Gastroesophageal sphincter (tissue), 4 donors: ENCODE data around the gene BRIX1. TPM values are rescaled to one million over a fixed set of nuclear protein-coding genes. Genes with fewer than 3 reads are reported as not detected.

Source experiments
- ATAC-seq: fragments of 150-250 bp; one replicate; pipeline ENCODE4 v1.9.1; 2016; ENCODE audit warnings: mild to moderate bottlenecking, moderate library complexity
- H3K27ac ChIP-seq, 4 donors: fragments of 200-600 bp; sonication (generic) in 3 of 4; 1 replicate in 3 of 4; 2 replicates in 1 of 4; pipeline ENCODE4 v1.5.1; 2016 to 2019
- H3K27me3 ChIP-seq: fragments of 200-600 bp; sonication (generic); one replicate; pipeline ENCODE4 v1.5.1; 2019
- H3K36me3 ChIP-seq, 2 donors: fragments of 200-600 bp; sonication (generic); one replicate each; pipeline ENCODE4 v1.5.1; 2019; ENCODE audit warnings: control low read depth in 1 of 2
- H3K4me1 ChIP-seq, 3 donors: fragments of 200-600 bp; sonication (generic); 1 replicate in 2 of 3; 2 replicates in 1 of 3; pipeline ENCODE4 v1.5.1; 2016 to 2019; ENCODE audit warnings: control low read depth in 2 of 3
- H3K4me3 ChIP-seq, 2 donors: fragments of 200-600 bp; sonication (generic); one replicate each; pipeline ENCODE4 v1.5.1; 2019; ENCODE audit warnings: mild to moderate bottlenecking in 1 of 2, moderate library complexity in 1 of 2
- H3K9me3 ChIP-seq, 3 donors: fragments of 200-600 bp; sonication (generic); one replicate each; pipeline ENCODE4 v1.5.1; 2017 to 2019; ENCODE audit warnings: control low read depth in 2 of 3
- EP300 ChIP-seq: sonication (generic); formaldehyde crosslinking; IDR thresholded peaks from one replicate; pipeline ENCODE4 v1.6.1; 2017; ENCODE audit warnings: antibody characterized with exemption, mild to moderate bottlenecking
- POLR2A ChIP-seq, 2 donors: fragments of 450-650 bp; IDR thresholded peaks; one replicate each; pipeline ENCODE4 v1.6.1; 2017; ENCODE audit warnings: antibody characterized with exemption in 2 of 2, mild to moderate bottlenecking in 2 of 2, moderate library complexity in 1 of 2
- POLR2AphosphoS5 ChIP-seq: sonication (generic); formaldehyde crosslinking; IDR thresholded peaks from one replicate; pipeline ENCODE4 v1.6.1; 2017; ENCODE audit warnings: antibody characterized with exemption
- WGBS, 2 donors: methylation state at CpG; one replicate each; pipeline ENCODE4 v1.1.5; 2018; ENCODE audit warnings: low coverage in 1 of 2; 5-methylcytosine and 5-hydroxymethylcytosine counted together
- total RNA-seq, 4 donors: library from RNA; depleted of rRNA; stranded (reverse); fragments of >200 nt; gene quantifications; one replicate each; pipeline ENCODE4 v1.1.0, GENCODE V29; 2016
- TF ChIP-seq, protein P1 (sequence below), 4 experiments: fragments of 200-600 bp in 2 of 4; fragments of 450-650 bp in 2 of 4; sonication (generic) in 1 of 4; IDR thresholded peaks; one replicate each; pipeline ENCODE4 v1.5.1; 2017 to 2019; ENCODE audit warnings: antibody characterized with exemption in 4 of 4, mild to moderate bottlenecking in 2 of 4, moderate library complexity in 2 of 4

BRIX1 gene
- total RNA-seq, 4 donors from 2014 or later, result 22.4 to 34.7 (median 28.9) TPM

GRCh38 chr5:34891981-34892380 is 23.5 kb upstream of the BRIX1 start:
- Histone ChIP-seq H3K9me3 (no peaks in the 10 kb centered on the region), H3K4me3 (no peak overlapping the region), H3K27ac (no peak overlapping the region), H3K4me1 (no peaks in the 10 kb centered on the region), H3K36me3 (peaks cover 0 to 11% of the 10 kb centered on the region in 2 donors), H3K27me3 (no peaks in the 10 kb centered on the region)
- TF ChIP-seq, protein P1, sequence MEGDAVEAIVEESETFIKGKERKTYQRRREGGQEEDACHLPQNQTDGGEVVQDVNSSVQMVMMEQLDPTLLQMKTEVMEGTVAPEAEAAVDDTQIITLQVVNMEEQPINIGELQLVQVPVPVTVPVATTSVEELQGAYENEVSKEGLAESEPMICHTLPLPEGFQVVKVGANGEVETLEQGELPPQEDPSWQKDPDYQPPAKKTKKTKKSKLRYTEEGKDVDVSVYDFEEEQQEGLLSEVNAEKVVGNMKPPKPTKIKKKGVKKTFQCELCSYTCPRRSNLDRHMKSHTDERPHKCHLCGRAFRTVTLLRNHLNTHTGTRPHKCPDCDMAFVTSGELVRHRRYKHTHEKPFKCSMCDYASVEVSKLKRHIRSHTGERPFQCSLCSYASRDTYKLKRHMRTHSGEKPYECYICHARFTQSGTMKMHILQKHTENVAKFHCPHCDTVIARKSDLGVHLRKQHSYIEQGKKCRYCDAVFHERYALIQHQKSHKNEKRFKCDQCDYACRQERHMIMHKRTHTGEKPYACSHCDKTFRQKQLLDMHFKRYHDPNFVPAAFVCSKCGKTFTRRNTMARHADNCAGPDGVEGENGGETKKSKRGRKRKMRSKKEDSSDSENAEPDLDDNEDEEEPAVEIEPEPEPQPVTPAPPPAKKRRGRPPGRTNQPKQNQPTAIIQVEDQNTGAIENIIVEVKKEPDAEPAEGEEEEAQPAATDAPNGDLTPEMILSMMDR (IDR thresholded peaks at IDR 0.05), result no peak
- TF ChIP-seq POLR2AphosphoS5 (no peak), EP300 (no peak), POLR2A (IDR thresholded peaks at IDR 0.05) (no peak)
- WGBS, 2 donors, result 69 to 78% methylated on average over 4 to 5 of the region's 5 CpGs
- ATAC-seq, result no peak

DNA sequence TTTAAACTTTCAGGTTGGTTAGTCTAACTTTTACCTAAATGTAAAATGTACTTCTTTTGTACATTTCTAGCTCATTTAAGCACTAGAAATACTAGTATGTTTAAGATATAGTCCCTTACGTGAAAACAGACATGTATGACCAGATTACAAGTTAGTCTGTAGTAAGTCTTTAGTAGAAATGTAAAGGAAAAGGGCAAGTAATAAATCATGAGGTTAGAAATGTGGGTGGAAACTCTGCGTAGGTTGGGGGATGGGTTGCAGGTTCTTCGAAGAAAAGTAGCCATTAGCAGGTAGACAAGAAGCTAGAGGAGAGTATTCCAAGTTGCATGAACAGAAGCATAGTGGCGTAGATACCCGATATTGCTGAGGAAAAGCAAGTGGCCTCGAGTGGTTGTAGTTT is 23.1 kb upstream of the BRIX1 start:
- Histone ChIP-seq H3K4me1 (no peaks in the 10 kb centered on the region), H3K36me3 (peaks cover 0 to 12% of the 10 kb centered on the region in 2 donors), H3K9me3 (no peaks in the 10 kb centered on the region), H3K27me3 (no peaks in the 10 kb centered on the region), H3K27ac (no peak overlapping the region), H3K4me3 (no peak overlapping the region)
- 85 to 87% methylated on average over 5 to 6 of the region's 6 CpGs for WGBS, 2 donors
- ATAC-seq, result no peak
- no peak for TF ChIP-seq POLR2AphosphoS5
- TF ChIP-seq POLR2A (IDR thresholded peaks at IDR 0.05), result no peak
- no peak for TF ChIP-seq EP300
- TF ChIP-seq, protein P1 (IDR thresholded peaks at IDR 0.05), result no peak

- Histone ChIP-seq H3K4me1 (peaks cover 0 to 7% (median 0%) of the 10 kb centered on the region in 3 donors), H3K9me3 (no peaks in the 10 kb centered on the region), H3K27ac (no peak overlapping the region), H3K36me3 (peaks cover 0 to 12% of the 10 kb centered on the region in 2 donors), H3K27me3 (no peaks in the 10 kb centered on the region), H3K4me3 (no peak overlapping the region)
- TF ChIP-seq POLR2A (IDR thresholded peaks at IDR 0.05) (no peak), POLR2AphosphoS5 (no peak), EP300 (no peak)
- TF ChIP-seq, protein P1 (IDR thresholded peaks at IDR 0.05), result no peak
- no peak for ATAC-seq
- WGBS, 2 donors, result 92 to 100% methylated on average over 1 of the region's 1 CpG
Observed at GRCh38 chr5:34894716-34895115, 20.8 kb upstream of the BRIX1 start.

DNA sequence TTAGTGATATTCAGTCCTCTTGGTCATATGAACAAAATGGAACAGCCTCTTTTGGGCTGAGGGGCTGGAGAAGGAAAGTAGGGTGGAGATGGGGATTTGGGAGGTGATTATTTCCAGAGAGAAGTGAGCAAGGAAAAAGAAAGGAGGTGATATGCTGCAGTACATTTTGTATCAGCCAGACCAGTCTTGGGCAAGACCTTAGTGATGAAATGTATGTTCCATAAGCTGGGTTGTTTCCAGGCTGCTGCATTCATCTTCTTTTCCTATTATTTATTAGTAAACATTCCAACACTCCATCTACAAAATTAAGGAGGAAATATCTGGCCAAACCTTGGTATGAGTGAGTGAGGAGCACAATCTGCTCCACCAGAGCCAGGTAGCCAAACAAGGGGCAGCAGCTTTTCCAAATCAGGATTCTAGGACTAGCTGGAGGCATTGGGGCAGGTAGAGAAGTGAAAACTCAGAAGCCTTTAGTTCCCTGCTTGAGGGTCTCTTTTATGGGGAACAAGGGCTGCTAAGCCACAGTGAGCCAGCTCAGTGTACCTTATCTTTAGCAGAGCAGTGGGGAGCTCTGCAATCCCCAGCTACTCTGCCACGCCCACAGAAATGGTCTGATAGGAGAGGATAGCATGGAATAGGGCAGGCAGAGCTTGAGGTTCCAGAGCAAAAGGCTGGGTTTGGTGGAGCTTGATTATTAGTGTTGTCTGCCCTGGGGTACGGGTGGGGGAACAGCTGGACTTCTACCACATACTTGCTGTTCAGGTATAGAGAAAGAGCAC is 19.7 kb upstream of the BRIX1 start:
- H3K4me3 ChIP-seq, result no peak overlapping the region
- no peak for ATAC-seq
- no peak overlapping the region for H3K27ac ChIP-seq
- no peaks in the 10 kb centered on the region for H3K27me3 ChIP-seq
- TF ChIP-seq EP300, result no peak
- TF ChIP-seq POLR2A (IDR thresholded peaks at IDR 0.05), result no peak
- TF ChIP-seq, protein P1 (IDR thresholded peaks at IDR 0.05), result no peak
- TF ChIP-seq POLR2AphosphoS5, result no peak
- 70 to 83% methylated on average over 1 of the region's 2 CpGs for WGBS, 2 donors
- peaks cover 0 to 12% of the 10 kb centered on the region in 2 donors for H3K36me3 ChIP-seq
- H3K9me3 ChIP-seq, result no peaks in the 10 kb centered on the region
- peaks cover 0 to 7% (median 0%) of the 10 kb centered on the region in 3 donors for H3K4me1 ChIP-seq

DNA sequence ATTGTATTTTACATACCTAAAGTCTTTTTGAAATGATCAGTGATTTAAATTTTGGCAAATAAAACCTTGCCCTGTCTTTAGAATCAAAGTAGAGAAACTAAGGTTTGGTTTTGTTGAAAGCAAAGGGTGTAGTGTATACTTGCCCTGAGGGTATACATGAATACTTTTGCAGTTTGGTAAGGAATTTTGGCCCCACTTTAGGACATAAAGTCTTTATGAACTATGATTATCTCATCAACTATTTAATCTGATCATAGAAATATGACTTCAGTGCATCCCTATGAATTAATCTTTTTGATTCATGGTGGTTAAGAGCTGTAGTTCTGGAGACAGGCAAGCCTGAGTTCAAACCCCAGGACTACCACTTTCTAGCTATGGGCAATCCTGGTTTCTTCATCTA is 17.9 kb upstream of the BRIX1 start:
- no peak overlapping the region for H3K4me3 ChIP-seq
- H3K27me3 ChIP-seq, result no peaks in the 10 kb centered on the region
- no peak overlapping the region for H3K27ac ChIP-seq
- H3K4me1 ChIP-seq, result peaks cover 0 to 7% (median 0%) of the 10 kb centered on the region in 3 donors
- TF ChIP-seq POLR2A (IDR thresholded peaks at IDR 0.05) (no peak), POLR2AphosphoS5 (no peak), EP300 (no peak)
- TF ChIP-seq, protein P1 (IDR thresholded peaks at IDR 0.05), result no peak
- no peak for ATAC-seq
- H3K36me3 ChIP-seq, result peaks cover 0 to 21% of the 10 kb centered on the region in 2 donors
- no peaks in the 10 kb centered on the region for H3K9me3 ChIP-seq
